Stimulated activated CD4-positive, alpha-beta T cell treated with anti-CD3 and anti-CD28 coated beads, TNF-alpha, amount 100 ng/mL, for 4 hours (primary cell): ENCODE results near the gene CD274.

Experiments
- DNase-seq, 3 experiments: peaks; one replicate each; pipeline ENCODE4 v3.0.0-alpha.2; 2020; ENCODE audit warnings: low read depth in 3 of 3

CD274 gene

DNA sequence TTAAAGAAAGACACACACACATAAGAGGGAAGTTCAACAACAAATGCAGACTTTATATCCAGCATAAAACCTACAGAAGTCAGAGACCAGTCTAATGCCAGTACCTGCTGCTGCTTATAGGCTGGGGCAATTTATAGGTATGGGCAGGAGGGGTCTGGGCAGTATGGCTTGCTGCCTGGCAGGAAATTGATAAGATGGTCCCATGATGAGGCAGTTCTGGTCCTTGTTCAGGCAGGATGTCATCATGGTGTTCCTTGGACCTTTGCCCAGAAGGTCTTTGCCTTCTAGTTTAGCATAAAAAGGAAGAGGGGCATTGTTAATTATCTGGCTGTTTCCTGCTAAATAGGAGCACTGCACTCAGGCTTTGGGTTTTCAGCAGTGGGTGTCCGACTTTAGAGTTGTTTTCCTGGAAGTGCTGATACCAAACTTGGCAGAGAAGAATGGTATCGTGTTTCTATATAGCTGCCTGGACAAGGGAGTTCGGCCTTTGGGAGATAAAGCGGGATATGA lies 49.6 kb downstream of the CD274 start:
- DNase-seq, result no peak

GRCh38 chr9:5500441-5501235 lies 50.3 kb downstream of the CD274 start:
- DNase-seq, result no peak

DNA sequence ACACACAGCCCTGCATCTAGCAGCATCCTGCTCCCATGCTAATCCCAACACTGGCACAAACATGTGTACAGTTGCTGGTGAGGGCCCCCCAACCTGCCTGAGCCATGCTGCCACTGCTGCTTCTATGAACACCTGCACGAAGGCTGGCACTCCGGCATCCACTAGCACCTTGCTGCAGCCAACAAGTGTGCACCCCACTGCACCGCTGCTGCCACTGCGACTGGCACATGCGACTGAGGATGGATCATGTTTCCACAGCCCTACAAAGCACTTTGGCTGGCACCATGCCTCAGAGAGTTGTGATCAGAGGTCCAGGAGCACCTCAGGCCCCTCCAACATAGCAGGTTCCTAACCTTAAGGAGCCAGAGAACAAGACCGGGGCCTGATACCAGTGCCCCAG lies 52.2 kb downstream of the CD274 start:
- DNase-seq, result no peak

- DNase-seq, result no peak
Observed at GRCh38 chr9:5509573-5509972, 59.2 kb downstream of the CD274 start.

- no peak for DNase-seq
Observed at GRCh38 chr9:5510360-5510931, 60.1 kb downstream of the CD274 start, which contains the start of gene PDCD1LG2. Gene PDCD1LG2 (plus strand): TSS chr9:5510531. CDS start chr9:5522547, 12,016 bp downstream.

DNA sequence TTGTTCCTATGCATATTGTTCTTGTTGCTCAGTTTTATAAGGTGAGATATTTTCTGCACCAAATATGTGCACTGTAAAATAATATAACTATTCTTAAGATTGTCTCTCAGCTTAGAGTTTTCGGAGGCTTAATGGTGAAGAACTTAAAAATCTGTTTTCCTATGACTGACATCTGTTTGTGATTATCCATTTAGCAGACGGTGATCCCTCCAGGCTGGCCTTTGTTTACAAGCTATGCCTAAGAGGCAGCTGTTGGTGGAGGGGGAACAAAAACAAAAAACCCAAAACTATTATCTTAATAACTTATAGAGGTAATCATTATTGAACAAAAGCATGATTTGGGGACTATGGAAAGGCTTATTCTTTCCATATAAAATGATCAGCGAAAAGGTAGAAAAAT lies 60.6 kb downstream of the CD274 start:
- DNase-seq, result no peak

GRCh38 chr9:5511476-5511875 lies 61.1 kb downstream of the CD274 start:
- DNase-seq, result no peak

DNA sequence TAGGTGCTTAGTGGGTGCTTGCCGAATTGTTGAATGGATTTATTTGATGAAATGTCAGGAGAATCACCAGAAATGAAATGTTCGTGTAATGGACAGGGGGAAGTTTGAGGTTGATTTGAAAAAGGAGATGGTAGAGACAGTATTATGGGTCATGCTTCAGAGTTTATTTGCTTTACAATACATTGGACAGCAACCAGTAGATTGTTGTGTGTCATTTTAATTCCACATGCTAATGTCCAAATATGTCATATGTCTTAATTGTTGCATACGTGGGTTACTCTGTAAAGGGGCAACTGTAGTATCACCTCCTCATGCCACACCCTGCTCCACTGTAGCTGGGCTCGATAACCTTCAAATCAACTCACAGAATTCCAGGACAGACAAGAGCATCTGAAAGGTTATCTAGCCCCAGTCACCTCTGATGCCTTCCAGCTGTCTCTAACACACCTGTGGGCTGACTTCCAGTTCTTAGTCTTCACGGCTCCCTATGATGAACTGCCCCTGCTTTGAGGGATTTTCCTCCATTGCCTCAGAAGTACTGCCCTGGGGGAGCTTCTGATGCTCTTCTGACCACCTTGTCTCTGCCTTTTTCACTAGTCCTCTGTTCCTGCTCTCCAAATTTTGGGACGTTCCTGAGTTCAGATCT lies 61.7 kb downstream of the CD274 start:
- no peak for DNase-seq

DNA sequence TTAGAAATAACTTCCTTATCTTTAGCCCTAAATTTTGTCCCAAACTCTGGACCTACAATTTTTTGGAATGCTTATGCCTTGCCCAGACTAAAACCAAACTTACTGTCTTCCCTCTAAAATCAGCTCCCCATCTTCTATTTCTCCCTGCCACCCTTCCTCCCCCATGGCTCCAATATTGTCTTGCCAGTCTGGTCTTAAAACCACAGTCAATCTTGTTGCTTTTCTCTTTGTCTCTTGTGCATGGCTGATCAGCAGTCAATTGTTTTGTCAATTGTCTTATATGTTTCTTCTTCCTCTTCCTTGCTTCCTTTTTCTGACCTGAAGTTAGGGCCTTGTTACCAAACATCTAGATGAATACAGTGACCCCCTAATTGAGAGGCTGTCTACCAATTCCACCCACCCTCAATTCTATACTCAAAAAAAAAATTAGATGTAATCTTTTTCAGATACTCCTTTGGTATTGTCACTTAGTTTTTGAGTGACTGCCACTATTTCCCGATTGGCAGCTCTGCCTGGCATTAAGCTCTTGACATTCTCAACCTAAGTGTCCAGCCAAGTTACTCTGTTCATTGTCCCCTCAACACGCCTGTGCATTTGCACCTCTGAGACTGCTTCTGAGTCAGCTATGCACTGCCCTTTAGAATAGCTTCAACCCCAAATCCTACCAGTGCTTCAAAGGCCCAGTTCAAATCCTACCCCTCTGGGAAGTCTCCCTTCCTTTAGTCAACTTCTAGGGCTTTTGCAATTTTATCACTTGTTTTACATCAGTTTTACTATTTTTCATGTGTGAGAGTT lies 62.5 kb downstream of the CD274 start:
- DNase-seq, result no peak

DNA sequence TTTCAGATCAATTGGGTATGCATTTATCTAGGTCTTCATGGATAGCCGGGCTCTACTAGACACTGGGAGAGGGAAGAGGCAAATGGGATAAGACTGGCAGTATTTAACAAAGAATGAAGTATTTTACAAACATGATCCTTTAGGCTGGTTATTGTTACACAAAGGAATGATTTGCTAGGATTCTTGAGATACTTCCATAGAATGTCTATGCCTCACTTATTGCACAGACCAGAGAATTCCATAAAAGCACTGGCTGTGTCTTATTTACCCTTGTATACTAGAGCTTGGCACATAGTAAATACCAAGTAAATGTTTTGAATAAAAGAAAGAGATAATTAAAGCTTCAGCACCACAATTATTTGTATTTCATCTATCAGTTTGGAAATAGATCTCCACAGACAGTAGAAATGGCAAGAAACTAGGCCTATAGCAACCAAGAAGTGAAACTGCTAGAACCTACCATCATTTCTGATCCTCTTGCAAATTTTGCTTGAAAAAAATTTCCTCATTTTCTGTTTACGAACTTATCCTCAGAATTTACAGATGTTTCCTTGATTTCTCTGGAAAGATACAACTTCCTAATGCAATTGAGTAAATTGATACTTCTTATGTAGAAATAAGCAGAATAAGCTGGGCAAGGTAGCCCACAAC lies 63.7 kb downstream of the CD274 start:
- no peak for DNase-seq

GRCh38 chr9:5514617-5515260 lies 64.4 kb downstream of the CD274 start:
- no peak for DNase-seq

- no peak for DNase-seq
Observed at GRCh38 chr9:5515261-5515650, 64.9 kb downstream of the CD274 start.

- DNase-seq, result no peak
Observed at GRCh38 chr9:5516453-5517220, 66.3 kb downstream of the CD274 start.

DNA sequence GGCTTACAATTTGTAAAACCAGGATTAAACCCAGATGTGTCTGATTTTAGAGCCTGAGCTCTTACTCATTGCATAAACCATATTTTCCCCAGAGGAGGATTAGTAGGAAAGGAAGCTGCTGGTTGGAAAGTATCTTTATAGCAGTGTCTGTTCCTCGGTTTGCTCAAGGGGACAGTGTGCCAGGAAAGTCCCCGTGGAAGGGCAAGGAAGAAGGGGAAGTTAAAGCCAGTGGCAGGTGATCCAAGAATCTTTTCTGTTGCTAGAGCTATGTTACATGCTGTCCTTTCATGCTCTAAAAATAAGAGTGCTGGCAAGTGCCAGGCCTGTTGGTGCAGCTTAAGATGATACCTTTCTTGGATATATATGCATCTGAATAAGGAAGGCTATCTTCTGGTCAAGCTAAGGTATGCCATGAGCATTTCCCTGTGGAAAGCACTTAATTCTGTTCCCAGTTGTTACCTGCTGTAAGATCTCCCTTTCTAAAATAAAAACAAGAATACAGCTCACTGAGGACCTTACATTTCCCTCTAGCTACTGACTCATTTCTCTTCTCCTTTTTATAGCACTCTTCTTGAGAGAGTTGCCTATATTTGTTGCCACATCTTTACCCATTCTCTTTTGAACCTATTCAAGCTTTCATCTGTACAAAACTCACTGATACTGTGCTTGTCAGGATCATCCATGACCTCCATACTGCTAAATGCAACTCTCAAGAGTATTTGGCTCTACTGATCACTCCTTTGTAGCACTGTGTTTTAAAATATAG lies 68.0 kb downstream of the CD274 start:
- DNase-seq, result no peak

DNA sequence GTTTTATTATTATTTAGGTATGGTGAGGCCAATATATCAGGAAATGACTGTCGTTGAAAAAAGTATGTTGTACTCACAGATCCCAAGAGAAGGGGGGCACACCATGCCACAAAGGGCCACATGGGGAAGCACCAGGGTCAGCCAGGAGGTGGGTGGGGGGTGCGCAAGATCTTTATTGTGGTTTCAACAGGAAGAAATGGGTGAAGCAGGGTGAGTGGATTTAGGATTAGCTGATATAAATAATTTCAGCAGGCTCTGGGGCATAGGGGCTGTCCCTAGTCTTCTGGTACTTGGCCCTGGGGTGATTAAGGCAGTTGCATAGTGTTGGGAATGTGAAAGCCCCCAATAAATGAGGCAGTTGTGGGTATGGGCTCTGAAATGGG lies 68.6 kb downstream of the CD274 start:
- no peak for DNase-seq
